ENCODE results near the gene BMPR1B.

BMPR1B gene

DNA sequence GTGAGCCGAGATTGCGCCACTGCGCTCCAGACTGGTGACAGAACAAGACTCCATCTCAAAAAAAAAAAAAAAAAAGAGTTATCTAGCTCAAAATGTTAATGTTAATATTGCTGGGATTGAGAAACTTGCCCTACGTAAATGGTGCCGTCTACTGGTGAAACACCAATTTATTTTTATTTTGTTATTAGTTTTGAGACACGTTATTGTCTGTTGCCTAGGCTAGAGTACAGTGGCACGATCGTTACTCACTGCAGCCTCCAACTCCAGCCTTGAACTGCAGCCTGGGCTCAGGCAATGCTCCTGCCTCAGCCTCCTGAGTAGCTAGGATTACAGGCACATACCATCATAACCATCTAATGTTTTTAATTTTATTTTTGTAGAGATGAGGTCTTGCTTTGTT lies 262.8 kb downstream of the BMPR1B start:
- Histone ChIP-seq H3K27ac (ENCODE audit: low read length) (no peak overlapping the region), H4K20me1 (ENCODE audit: insufficient read depth, low read length) (no peaks in the 10 kb centered on the region), H3K9me3 (replicated peaks; ENCODE audit: insufficient read depth, low read length) (no peaks in the 10 kb centered on the region), H3K27me3 (replicated peaks; ENCODE audit: insufficient read depth, low read length) (no peaks in the 10 kb centered on the region), H3K9ac (ENCODE audit: low read length) (no peak overlapping the region), H3F3A (ENCODE audit: insufficient read depth, low read length) (no peaks in the 10 kb centered on the region), H3K4me2 (ENCODE audit: low read depth, low read length) (no peak overlapping the region), H3K79me2 (ENCODE audit: low read length) (no peaks in the 10 kb centered on the region), H3K9me2 (replicated peaks; ENCODE audit: insufficient read depth, low read length) (no peaks in the 10 kb centered on the region), H3K4me3 (ENCODE audit: low read length) (no peak overlapping the region), H2AFZ (ENCODE audit: low read length) (no peak overlapping the region), H3K36me3 (replicated peaks; ENCODE audit: insufficient read depth, low read length) (no peaks in the 10 kb centered on the region), H3K4me1 (ENCODE audit: low read length) (no peaks in the 10 kb centered on the region)
- TF ChIP-seq EZH2 (optimal IDR thresholded peaks at IDR 0.05; ENCODE audit: low read depth, low read length) (no peak), EZH2phosphoT487 (IDR thresholded peaks at IDR 0.05; ENCODE audit: low read length) (no peak)
- TF ChIP-seq, protein P1, sequence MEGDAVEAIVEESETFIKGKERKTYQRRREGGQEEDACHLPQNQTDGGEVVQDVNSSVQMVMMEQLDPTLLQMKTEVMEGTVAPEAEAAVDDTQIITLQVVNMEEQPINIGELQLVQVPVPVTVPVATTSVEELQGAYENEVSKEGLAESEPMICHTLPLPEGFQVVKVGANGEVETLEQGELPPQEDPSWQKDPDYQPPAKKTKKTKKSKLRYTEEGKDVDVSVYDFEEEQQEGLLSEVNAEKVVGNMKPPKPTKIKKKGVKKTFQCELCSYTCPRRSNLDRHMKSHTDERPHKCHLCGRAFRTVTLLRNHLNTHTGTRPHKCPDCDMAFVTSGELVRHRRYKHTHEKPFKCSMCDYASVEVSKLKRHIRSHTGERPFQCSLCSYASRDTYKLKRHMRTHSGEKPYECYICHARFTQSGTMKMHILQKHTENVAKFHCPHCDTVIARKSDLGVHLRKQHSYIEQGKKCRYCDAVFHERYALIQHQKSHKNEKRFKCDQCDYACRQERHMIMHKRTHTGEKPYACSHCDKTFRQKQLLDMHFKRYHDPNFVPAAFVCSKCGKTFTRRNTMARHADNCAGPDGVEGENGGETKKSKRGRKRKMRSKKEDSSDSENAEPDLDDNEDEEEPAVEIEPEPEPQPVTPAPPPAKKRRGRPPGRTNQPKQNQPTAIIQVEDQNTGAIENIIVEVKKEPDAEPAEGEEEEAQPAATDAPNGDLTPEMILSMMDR (IDR thresholded peaks at IDR 0.05; ENCODE audit: low read length), result no peak
- DNase-seq, result no peak

DNA sequence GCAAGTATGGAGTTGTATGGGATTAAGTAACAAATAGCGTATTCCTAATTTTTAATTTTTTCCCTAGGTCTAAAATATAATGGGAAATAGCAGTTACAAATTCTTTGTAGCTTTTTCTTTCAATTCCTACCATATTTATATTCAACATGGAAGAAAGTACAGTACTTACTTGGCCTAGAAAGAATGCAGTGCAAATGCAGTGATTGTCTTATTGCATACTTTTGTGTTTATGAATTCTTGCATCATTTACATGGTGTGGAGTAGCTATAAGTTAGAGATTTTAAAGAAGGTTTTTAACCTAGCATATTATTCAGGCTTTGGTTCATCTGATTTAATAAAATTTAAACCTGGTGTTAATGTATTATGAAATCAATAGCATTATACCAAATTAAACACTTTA lies 263.3 kb downstream of the BMPR1B start:
- no peaks in the 10 kb centered on the region for H3K79me2 ChIP-seq (ENCODE audit: low read length)
- H3K4me2 ChIP-seq (ENCODE audit: low read depth, low read length), result no peak overlapping the region
- TF ChIP-seq EZH2 (optimal IDR thresholded peaks at IDR 0.05; ENCODE audit: low read depth, low read length), result no peak
- TF ChIP-seq, protein P1 (IDR thresholded peaks at IDR 0.05; ENCODE audit: low read length), result no peak
- TF ChIP-seq EZH2phosphoT487 (IDR thresholded peaks at IDR 0.05; ENCODE audit: low read length), result no peak
- DNase-seq, result no peak
- H3K4me3 ChIP-seq (ENCODE audit: low read length), result no peak overlapping the region
- no peak overlapping the region for H3K9ac ChIP-seq (ENCODE audit: low read length)
- H2AFZ ChIP-seq (ENCODE audit: low read length), result no peak overlapping the region
- no peaks in the 10 kb centered on the region for H3F3A ChIP-seq (ENCODE audit: insufficient read depth, low read length)
- no peaks in the 10 kb centered on the region for H3K9me3 ChIP-seq (replicated peaks; ENCODE audit: insufficient read depth, low read length)
- H3K9me2 ChIP-seq (replicated peaks; ENCODE audit: insufficient read depth, low read length), result no peaks in the 10 kb centered on the region
- H3K27ac ChIP-seq (ENCODE audit: low read length), result no peak overlapping the region
- no peaks in the 10 kb centered on the region for H4K20me1 ChIP-seq (ENCODE audit: insufficient read depth, low read length)
- no peaks in the 10 kb centered on the region for H3K27me3 ChIP-seq (replicated peaks; ENCODE audit: insufficient read depth, low read length)
- no peaks in the 10 kb centered on the region for H3K36me3 ChIP-seq (replicated peaks; ENCODE audit: insufficient read depth, low read length)
- no peaks in the 10 kb centered on the region for H3K4me1 ChIP-seq (ENCODE audit: low read length)

DNA sequence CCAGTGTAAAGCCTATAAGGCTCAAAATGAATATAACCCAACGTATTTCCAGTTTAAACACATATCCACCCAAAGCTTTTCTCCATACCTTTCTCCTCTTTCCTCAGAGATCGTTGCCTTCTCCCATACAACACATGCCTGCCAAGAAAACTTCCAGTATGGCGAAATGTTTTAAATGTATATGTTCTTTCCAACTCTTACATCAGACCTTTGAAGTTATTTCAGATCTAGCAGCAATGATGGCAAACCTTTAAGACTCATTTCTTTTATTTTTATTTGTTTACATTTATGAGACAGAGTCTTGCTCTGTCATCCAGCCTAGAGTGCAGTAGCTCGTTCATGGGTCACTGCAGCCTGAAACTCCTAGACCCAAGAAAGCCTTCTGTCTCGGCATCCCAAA lies 265.4 kb downstream of the BMPR1B start:
- no peaks in the 10 kb centered on the region for H4K20me1 ChIP-seq (ENCODE audit: insufficient read depth, low read length)
- no peak overlapping the region for H2AFZ ChIP-seq (ENCODE audit: low read length)
- TF ChIP-seq EZH2phosphoT487 (IDR thresholded peaks at IDR 0.05; ENCODE audit: low read length) (no peak), EZH2 (optimal IDR thresholded peaks at IDR 0.05; ENCODE audit: low read depth, low read length) (no peak)
- TF ChIP-seq, protein P1 (IDR thresholded peaks at IDR 0.05; ENCODE audit: low read length), result no peak
- H3K9me3 ChIP-seq (replicated peaks; ENCODE audit: insufficient read depth, low read length), result no peaks in the 10 kb centered on the region
- no peaks in the 10 kb centered on the region for H3K36me3 ChIP-seq (replicated peaks; ENCODE audit: insufficient read depth, low read length)
- H3K9me2 ChIP-seq (replicated peaks; ENCODE audit: insufficient read depth, low read length), result no peaks in the 10 kb centered on the region
- no peaks in the 10 kb centered on the region for H3F3A ChIP-seq (ENCODE audit: insufficient read depth, low read length)
- no peaks in the 10 kb centered on the region for H3K27me3 ChIP-seq (replicated peaks; ENCODE audit: insufficient read depth, low read length)
- DNase-seq, result no peak
- H3K4me3 ChIP-seq (ENCODE audit: low read length), result no peak overlapping the region
- H3K79me2 ChIP-seq (ENCODE audit: low read length), result no peaks in the 10 kb centered on the region
- H3K9ac ChIP-seq (ENCODE audit: low read length), result no peak overlapping the region
- H3K27ac ChIP-seq (ENCODE audit: low read length), result no peak overlapping the region
- no peak overlapping the region for H3K4me2 ChIP-seq (ENCODE audit: low read depth, low read length)
- H3K4me1 ChIP-seq (ENCODE audit: low read length), result no peaks in the 10 kb centered on the region

Data from MM.1S (cell line).